GM21786 (cell line): ENCODE measurements around the gene EIF4B.

Experiments
- ATAC-seq: cut with Tn5 transposase; IDR thresholded peaks from one replicate; pipeline ENCODE4 v1.9.1; 2021; ENCODE audit not compliant: unreplicated experiment

EIF4B gene

GRCh38 chr12:53044896-53045695 lies 38.8 kb downstream of the EIF4B start:
- ATAC-seq, result no peak

- ATAC-seq, result no peak
Measured at GRCh38 chr12:53045696-53046045, 39.4 kb downstream of the EIF4B start.

- peak; percentile 45 for ATAC-seq
Measured at GRCh38 chr12:53046655-53047220, 40.5 kb downstream of the EIF4B start.

GRCh38 chr12:53047221-53048032 lies 41.2 kb downstream of the EIF4B start:
- peak; percentile 80 for ATAC-seq

- no peak for ATAC-seq
Measured at GRCh38 chr12:53048033-53048779, 42.0 kb downstream of the EIF4B start.

GRCh38 chr12:53048780-53049401 lies 42.6 kb downstream of the EIF4B start:
- no peak for ATAC-seq

- no peak for ATAC-seq
Measured at GRCh38 chr12:53049571-53050318, 43.5 kb downstream of the EIF4B start, which contains the start of gene TNS2. TSS of gene TNS2 (plus strand) at chr12:53050065. CDS start at chr12:53050186, 121 bp downstream.

GRCh38 chr12:53050426-53051057 lies 44.3 kb downstream of the EIF4B start:
- ATAC-seq, result no peak

- no peak for ATAC-seq
Measured at GRCh38 chr12:53051058-53051880, 45.0 kb downstream of the EIF4B start.

- ATAC-seq, result no peak
Measured at GRCh38 chr12:53051881-53052412, 45.7 kb downstream of the EIF4B start.

- ATAC-seq, result no peak
Measured at GRCh38 chr12:53052419-53053217, 46.4 kb downstream of the EIF4B start.

- ATAC-seq, result no peak
Measured at GRCh38 chr12:53053218-53054111, 47.2 kb downstream of the EIF4B start.

- ATAC-seq, result peak; percentile 91
Measured at GRCh38 chr12:53054112-53054878, 48.0 kb downstream of the EIF4B start.

- no peak for ATAC-seq
Measured at GRCh38 chr12:53055471-53056266, 49.4 kb downstream of the EIF4B start.

- ATAC-seq, result no peak
Measured at GRCh38 chr12:53056296-53056695, 50.0 kb downstream of the EIF4B start.
